ENCODE measurements around the gene BPGM.

BPGM gene

GRCh38 chr7:134699021-134699818 is 52.6 kb downstream of the BPGM start:
- no peak for DNase-seq

- no peak for DNase-seq
Measured at GRCh38 chr7:134699899-134700298, 53.2 kb downstream of the BPGM start.

- DNase-seq: no peak
Measured at GRCh38 chr7:134701272-134701671, 54.6 kb downstream of the BPGM start.

GRCh38 chr7:134702366-134703240 is 56.0 kb downstream of the BPGM start:
- DNase-seq: no peak

- DNase-seq: no peak
Measured at GRCh38 chr7:134703241-134703594, 56.6 kb downstream of the BPGM start.

GRCh38 chr7:134703782-134704181 is 57.1 kb downstream of the BPGM start:
- DNase-seq: no peak

GRCh38 chr7:134704827-134705226 is 58.2 kb downstream of the BPGM start:
- DNase-seq: no peak

- DNase-seq: no peak
Measured at GRCh38 chr7:134705716-134706115, 59.1 kb downstream of the BPGM start.

GRCh38 chr7:134706468-134706867 is 59.8 kb downstream of the BPGM start:
- no peak for DNase-seq

GRCh38 chr7:134707663-134708378 is 61.2 kb downstream of the BPGM start:
- no peak for DNase-seq

- no peak for DNase-seq
Measured at GRCh38 chr7:134708692-134709091, 62.0 kb downstream of the BPGM start.

- no peak for DNase-seq
Measured at GRCh38 chr7:134709197-134709596, 62.5 kb downstream of the BPGM start.

GRCh38 chr7:134710511-134710853 is 63.8 kb downstream of the BPGM start:
- no peak for DNase-seq

- no peak for DNase-seq
Measured at GRCh38 chr7:134710854-134711624, 64.4 kb downstream of the BPGM start.

- no peak for DNase-seq
Measured at GRCh38 chr7:134712196-134712595, 65.5 kb downstream of the BPGM start.

- DNase-seq: no peak
Measured at GRCh38 chr7:134714470-134715205, 68.0 kb downstream of the BPGM start.

- no peak for DNase-seq
Measured at GRCh38 chr7:134718211-134718875, 71.7 kb downstream of the BPGM start.

- no peak for DNase-seq
Measured at GRCh38 chr7:134720091-134720935, 73.7 kb downstream of the BPGM start.

- no peak for DNase-seq
Measured at GRCh38 chr7:134721171-134721570, 74.5 kb downstream of the BPGM start.

- DNase-seq: no peak
Measured at GRCh38 chr7:134722786-134723322, 76.2 kb downstream of the BPGM start.
